Stimulated activated CD8-positive, alpha-beta memory T cell treated with anti-CD3 and anti-CD28 coated beads, Interleukin-15, amount 100 ng/mL, for 48 hours (primary cell): ENCODE results near the gene KCNK6.

Experiments
- DNase-seq, 2 donors: peaks; one replicate each; pipeline ENCODE4 v3.0.0-alpha.2; 2020; ENCODE audit warnings: low read depth in 2 of 2

The KCNK6 gene

GRCh38 chr19:38298821-38299680, 20.6 kb upstream of the KCNK6 start:
- DNase-seq, result no peak

- no peak for DNase-seq
These were observed 15.9 kb upstream of the KCNK6 start, which contains the start of gene C19orf33 for GRCh38 chr19:38303517-38304351. Gene C19orf33 (plus strand): TSS chr19:38304251. CDS start chr19:38304262, 11 bp downstream.

GRCh38 chr19:38304352-38304865, 15.2 kb upstream of the KCNK6 start:
- DNase-seq, result no peak

GRCh38 chr19:38304866-38305429, 14.7 kb upstream of the KCNK6 start:
- no peak for DNase-seq

- DNase-seq, result no peak
These were observed 13.4 kb upstream of the KCNK6 start for GRCh38 chr19:38306236-38306635.

GRCh38 chr19:38307076-38307475, 12.6 kb upstream of the KCNK6 start:
- no peak for DNase-seq

GRCh38 chr19:38307597-38307996, 12.0 kb upstream of the KCNK6 start:
- DNase-seq, result no peak

- DNase-seq, result no peak
These were observed 11.5 kb upstream of the KCNK6 start for GRCh38 chr19:38308006-38308766.

GRCh38 chr19:38308926-38309614, 10.6 kb upstream of the KCNK6 start:
- no peak for DNase-seq

- DNase-seq, result no peak
These were observed 9.9 kb upstream of the KCNK6 start for GRCh38 chr19:38309615-38310278.

GRCh38 chr19:38310279-38310670, 9.4 kb upstream of the KCNK6 start:
- no peak for DNase-seq

GRCh38 chr19:38310986-38311385, 8.7 kb upstream of the KCNK6 start:
- no peak for DNase-seq

- peak; percentile 94 to 95 for DNase-seq
These were observed 3.8 kb upstream of the KCNK6 start, which contains the start of gene YIF1B for GRCh38 chr19:38315657-38316476. Gene YIF1B (minus strand): TSS chr19:38315947. CDS start chr19:38315917, 30 bp downstream.

GRCh38 chr19:38316477-38317067, 3.1 kb upstream of the KCNK6 start:
- DNase-seq, result no peak

- no peak for DNase-seq
These were observed 2.5 kb upstream of the KCNK6 start for GRCh38 chr19:38317104-38317612.

- no peak for DNase-seq
These were observed 985 bp upstream of the KCNK6 start for GRCh38 chr19:38318660-38319059.

- DNase-seq, result no peak
These were observed 1.3 kb downstream of the KCNK6 start for GRCh38 chr19:38320969-38321339.

GRCh38 chr19:38321646-38322196, 2.1 kb downstream of the KCNK6 start:
- DNase-seq, result no peak
